GM19351 (cell line): ENCODE results near the gene TMEM231.
"Not testable (repeated sequence)": the region's sequence is repeated elsewhere in the genome, so short reads cannot be mapped to it uniquely, and the experiment has no call there.

ENCODE experiments used
- ATAC-seq: cut with Tn5 transposase; IDR thresholded peaks from one replicate; pipeline ENCODE4 v1.9.1; 2021; ENCODE audit warnings: mild to moderate bottlenecking, moderate library complexity; ENCODE audit not compliant: unreplicated experiment

TMEM231 gene, protein sequence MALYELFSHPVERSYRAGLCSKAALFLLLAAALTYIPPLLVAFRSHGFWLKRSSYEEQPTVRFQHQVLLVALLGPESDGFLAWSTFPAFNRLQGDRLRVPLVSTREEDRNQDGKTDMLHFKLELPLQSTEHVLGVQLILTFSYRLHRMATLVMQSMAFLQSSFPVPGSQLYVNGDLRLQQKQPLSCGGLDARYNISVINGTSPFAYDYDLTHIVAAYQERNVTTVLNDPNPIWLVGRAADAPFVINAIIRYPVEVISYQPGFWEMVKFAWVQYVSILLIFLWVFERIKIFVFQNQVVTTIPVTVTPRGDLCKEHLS

DNA sequence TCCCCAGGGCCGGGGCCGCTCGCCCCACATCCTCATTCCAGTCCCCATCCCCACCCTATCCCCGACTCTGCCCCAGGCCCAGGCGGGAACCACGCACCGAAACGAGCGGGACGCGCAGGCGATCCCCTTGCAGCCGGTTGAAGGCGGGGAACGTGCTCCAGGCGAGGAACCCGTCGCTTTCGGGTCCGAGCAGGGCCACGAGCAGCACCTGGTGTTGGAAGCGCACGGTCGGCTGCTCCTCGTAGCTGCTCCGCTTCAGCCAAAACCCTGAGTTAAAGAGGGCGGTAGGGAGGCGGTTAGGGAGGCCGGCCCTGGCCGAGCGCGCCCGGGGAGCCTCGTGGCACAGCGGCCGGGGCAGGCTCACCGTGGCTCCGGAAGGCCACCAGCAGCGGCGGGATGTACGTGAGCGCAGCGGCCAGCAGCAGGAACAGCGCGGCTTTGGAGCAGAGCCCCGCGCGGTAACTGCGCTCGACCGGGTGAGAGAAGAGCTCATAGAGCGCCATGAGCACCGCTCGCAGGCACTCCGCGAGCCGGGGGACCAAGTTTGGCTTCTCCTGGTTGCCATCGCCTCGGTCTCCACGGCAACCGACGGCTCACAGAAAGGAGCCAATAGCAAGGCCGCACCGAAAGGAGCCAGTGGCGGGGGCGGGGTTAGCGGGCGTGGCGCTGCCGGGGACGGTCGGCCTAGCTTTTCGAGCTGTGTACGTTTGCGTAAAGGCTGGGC lies at the start of gene TMEM231:
Gene TMEM231, minus strand, starts transcription at position 546 of the 724 bp plus-strand sequence. Its CDS starts 43 bp downstream, at position 503.
- ATAC-seq, result peak; percentile 94

- no peak for ATAC-seq
Observed at GRCh38 chr16:75603241-75603640, 47.2 kb upstream of the TMEM231 start.

DNA sequence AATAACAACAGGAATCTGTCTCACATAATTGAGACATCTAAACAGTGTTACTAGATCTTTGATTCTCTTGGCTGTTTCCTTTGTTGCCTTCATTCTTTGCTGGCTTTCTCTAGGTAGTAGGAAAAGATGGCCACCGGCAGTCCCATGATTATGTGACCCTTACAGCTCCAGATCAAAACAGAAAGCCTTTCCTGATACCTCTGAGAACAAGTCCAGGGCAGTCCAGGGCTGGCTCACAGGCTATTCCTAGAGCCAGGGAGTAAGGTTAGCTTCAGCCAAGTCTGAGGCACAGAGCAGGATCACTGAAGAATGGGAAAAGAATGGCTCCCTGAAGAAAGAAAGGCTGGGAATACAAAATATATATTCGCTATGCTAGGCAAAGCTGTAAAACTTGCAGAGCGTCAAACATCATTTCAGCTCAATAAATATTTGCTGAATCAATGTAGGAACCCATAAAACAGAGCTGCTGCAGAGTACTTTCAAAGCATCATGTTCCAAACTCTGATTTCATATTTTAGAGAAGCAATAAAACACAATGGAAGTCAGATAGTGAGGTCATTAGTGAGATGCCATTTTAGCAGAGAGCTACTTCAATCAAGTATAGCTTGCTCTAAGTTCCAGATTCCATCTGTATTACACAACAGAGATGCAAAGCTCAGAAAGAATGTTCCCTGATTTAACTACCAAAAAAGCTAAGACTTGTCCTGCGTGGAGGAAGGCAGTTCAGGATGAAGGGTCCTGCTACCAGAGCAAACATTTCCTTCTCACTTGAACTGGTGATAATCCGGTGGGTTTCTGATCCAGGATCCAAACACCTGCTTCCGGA lies 43.6 kb upstream of the TMEM231 start:
- ATAC-seq, result no peak

- no peak for ATAC-seq
Observed at GRCh38 chr16:75593825-75594820, 38.1 kb upstream of the TMEM231 start.

GRCh38 chr16:75593308-75593707 lies 37.3 kb upstream of the TMEM231 start:
- no peak for ATAC-seq

DNA sequence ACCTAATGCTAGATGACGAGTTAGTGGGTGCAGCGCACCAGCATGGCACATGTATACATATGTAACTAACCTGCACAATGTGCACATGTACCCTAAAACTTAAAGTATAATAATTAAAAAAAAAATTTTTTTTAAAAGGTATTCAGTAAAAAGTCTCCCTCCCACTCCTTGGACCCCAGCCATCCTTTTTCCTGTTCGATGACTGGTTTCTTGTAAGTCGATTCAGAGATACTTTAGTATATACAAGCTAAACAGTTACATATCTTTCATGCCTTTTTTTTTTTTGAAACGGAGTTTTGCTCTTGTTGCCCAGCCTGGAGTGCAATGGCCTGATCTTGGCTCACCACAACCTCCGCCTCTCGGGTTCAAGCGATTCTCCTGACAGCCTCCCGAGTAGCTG lies 35.9 kb upstream of the TMEM231 start:
- not testable (repeated sequence) for ATAC-seq

DNA sequence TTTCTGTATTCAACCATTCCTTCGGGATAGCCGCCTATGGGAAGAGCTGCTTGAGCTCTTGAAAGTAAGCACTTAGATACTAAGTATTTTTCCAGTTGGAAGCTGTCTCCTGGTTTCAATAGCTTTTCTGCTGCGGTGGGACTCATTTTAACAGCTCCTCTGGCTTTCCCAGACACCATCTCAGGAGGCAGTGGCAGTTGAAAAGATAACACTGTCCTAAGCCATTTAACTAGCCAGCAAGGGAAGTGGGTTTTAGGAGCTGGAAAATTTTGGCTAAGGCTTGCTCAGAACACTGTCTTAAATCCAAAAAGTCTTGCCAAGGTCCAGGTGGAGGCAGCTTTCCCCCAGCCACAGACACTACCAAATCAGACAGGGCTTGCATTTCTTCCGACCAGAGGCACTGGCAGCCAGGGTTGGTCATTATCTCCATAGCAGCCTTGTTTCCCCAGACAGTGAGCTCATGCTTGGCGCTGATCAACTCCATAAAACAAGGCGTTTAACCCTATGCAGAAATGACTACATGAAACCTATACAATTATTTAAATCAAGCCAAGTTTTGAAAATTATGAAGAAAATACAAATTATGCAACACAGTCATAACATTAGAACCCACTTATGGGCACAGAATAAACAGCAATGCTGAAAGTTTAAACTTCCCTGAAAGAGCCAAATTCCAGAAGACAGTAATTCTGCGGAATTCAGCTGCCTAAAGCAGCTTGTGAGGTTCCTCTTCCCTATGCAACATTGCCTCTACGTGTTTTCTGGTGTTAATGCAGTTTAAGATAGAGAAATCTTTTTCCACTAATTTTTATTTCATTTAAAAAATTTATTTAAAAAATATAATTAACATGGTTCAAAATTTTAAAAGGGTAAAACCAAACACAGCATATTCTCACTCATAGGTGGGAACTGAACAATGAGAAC lies 35.1 kb upstream of the TMEM231 start:
- no peak for ATAC-seq

DNA sequence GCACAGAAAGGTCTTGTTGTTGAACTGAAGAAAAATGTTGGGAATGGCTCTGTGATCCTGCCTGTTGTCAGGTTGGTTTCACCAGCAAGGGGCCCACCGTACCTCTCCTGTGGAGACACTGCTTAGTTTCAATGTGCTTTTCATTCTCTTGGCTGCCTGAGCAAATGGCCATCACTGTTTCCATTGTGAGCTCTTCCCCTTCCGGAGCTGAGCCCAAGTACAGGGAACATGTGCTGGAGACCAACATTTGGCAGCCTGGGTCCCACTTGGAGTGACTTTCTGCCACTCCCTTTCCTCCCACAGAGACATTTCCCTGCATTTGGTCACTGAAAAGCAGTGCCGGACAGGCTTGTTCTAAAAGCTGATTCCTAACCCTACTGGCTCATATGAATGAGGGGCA lies 33.3 kb upstream of the TMEM231 start:
- ATAC-seq, result no peak

DNA sequence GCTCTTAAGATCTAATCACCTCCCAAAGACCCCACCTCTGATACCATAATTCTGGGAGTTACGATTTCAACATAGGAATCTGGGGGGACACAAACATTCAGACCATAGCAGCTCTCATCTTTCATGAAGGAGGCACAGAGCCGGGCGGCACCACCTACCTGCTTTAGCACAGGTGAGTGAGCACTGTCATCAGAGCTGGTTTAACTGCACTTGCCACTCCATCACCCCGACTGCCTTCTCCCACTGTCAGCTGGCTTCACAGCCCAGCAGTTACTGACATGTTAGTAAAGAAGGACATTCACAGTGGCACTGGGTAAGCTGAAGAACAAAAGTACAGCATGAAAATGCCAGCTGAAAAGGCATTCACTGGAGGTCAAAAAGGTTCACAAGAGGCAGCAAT lies 32.7 kb upstream of the TMEM231 start:
- no peak for ATAC-seq

DNA sequence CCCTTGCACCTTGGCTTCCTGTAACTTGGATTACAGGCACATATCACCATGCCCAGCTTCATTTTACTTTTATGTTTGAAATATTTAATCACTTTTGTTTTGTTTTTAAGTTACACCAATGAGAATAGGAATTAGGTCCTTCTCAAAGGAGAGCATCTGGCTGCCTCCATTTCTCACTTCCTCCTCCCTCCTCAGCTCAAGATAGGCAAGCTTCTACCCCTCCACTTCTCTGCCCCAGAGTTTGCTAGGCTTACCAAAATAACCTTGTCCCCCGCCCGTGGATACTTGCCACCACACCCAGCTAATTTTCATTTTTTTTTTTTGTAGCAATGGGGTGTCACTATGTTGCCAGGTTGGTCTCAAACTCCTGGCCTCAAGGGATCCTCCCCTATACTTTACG lies 28.1 kb upstream of the TMEM231 start:
- peak; percentile 80 for ATAC-seq

DNA sequence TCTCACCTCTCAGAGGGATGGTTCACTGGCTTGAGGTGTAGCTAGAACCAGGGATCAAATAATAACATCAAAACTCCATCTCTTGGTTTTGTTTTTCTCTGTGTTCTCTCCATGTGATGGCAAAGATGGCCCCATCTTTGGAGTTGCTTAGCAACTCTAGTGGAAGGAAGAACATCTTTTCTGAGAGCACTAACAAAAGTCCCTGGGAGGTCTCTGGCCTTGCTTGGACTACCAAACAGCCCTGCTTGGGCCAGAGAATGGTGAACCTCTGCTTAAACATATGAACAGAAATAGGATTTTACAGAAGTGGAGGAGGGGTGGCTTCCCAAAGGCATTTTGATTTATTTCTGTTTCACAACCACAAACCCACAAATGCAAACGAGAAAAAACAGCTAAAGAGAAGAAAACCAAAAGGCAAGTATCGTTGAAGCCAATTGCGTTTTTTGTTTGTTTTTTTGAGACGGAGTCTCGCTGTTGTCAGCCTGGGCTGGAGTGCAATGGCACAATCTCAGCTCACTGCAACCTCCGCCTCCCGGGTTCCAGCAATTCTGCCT lies 23.3 kb upstream of the TMEM231 start:
- peak; percentile 27 for ATAC-seq

DNA sequence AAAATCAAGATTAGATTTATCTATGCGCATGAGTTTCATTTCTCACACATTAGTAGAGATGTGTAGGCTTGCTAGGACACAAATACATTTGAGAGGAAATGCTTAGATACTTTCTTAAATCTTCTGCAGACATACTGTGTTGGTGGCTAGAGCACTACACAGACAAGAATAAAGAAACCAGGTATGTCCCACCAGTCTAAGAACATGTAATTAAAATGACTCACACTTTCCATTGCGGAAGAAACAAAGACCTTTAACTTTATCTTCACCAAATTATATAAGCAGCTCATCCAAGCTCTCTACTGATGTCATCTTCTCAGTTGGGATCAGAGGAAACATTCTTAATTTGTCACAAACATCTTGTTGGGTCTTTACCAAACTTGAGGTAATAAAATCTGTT lies 22.7 kb upstream of the TMEM231 start:
- ATAC-seq, result no peak

- ATAC-seq, result no peak
Observed at GRCh38 chr16:75578212-75578611, 22.2 kb upstream of the TMEM231 start.

DNA sequence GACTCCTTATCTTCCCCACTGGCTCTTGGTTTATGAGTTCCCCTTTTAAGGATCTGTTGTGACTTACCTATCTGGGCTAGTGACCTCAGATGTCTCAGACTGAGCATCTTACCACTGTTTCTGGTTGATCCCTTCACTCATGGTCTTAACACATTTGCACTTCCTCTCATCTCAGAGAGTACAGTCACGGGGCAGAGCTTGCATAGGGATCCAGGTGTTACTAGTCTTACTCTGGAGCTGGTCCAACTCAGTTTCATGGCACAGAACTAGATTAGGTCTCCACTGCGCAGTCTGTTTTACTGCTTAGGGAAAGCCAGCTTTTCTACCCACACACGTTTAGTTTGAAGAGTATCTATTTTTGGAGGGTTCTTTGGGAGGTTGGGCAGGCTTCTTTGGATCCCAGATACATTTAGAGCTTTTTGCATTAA lies 20.3 kb upstream of the TMEM231 start:
- ATAC-seq, result peak; percentile 79

- ATAC-seq, result no peak
Observed at GRCh38 chr16:75575958-75576357, 19.9 kb upstream of the TMEM231 start.

- no peak for ATAC-seq
Observed at GRCh38 chr16:75573955-75574354, 17.9 kb upstream of the TMEM231 start.

GRCh38 chr16:75572864-75573542 lies 17.0 kb upstream of the TMEM231 start:
- no peak for ATAC-seq

DNA sequence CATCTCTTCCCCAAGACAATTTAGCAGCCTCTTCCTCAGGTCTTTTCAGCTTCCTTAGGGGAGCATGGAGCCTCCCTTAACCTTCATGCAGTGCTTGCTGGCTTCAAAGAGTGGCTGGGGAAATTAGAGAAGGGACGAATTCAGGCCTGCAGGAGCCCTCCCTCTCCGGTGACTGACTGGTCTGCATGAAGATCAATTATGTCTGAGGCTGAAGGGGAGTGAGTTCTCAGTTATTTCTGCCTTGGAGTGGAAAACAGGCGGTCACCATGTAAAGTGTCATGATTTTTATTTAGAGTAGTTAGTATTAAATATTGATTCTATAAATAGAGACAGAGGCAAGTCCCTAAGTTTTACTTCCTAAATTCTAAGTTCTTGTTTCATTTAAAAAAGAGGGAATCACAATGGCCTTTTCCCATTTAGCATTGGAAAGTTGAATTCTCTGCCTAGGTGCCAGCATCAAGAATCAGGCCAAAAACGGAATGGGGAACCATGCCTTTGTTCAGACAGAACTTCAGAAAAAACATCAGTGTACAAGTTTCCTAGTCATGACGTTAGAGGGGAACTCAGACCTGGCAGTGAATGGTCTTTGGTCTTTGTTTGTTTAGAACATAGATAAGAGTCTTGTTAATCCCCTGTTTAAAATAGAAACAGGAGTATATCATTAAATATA lies 14.5 kb upstream of the TMEM231 start:
- ATAC-seq, result peak; percentile 21
